GM12878 (cell line): ENCODE data around the gene ARAP3. TPM values are rescaled to one million over a fixed set of nuclear protein-coding genes. Genes with fewer than 3 reads are reported as not detected.

ENCODE experiments used
- DPF2 ChIP-seq: fragments of 450-650 bp; IDR thresholded peaks from 2 replicates; pipeline ENCODE4 v1.6.1; 2017; ENCODE audit warnings: mild to moderate bottlenecking
- KDM1A ChIP-seq: fragments of 200-600 bp; sonication (generic); IDR thresholded peaks from 2 replicates; pipeline ENCODE4 v1.6.1; 2016; ENCODE audit warnings: borderline replicate concordance
- NBN ChIP-seq: fragments of 450-650 bp; IDR thresholded peaks from 2 replicates; pipeline ENCODE4 v1.6.1; 2016
- NRF1 ChIP-seq: conservative IDR thresholded peaks from 2 replicates; pipeline ENCODE4 v1.6.1; 2011; ENCODE audit warnings: mild to moderate bottlenecking, low read depth, low read length, improper control_type of control experiment
- PAX8 ChIP-seq: fragments of 450-650 bp; IDR thresholded peaks from 2 replicates; pipeline ENCODE4 v1.6.1; 2017; ENCODE audit warnings: mild to moderate bottlenecking, moderate library complexity
- POLR2AphosphoS2 ChIP-seq: IDR thresholded peaks from 2 replicates; pipeline ENCODE4 v1.6.1; 2011; ENCODE audit warnings: low read depth, mild to moderate bottlenecking, low read length, improper control_type of control experiment, moderate library complexity
- RB1 ChIP-seq: fragments of 450-650 bp; formaldehyde crosslinking; IDR thresholded peaks from 2 replicates; pipeline ENCODE4 v1.6.1; 2017; ENCODE audit warnings: mild to moderate bottlenecking, borderline replicate concordance
- RUNX3 ChIP-seq: IDR thresholded peaks from 2 replicates; pipeline ENCODE4 v1.6.1; 2012; ENCODE audit warnings: low read length, inconsistent platforms
- ZNF207 ChIP-seq: fragments of 450-650 bp; IDR thresholded peaks from 2 replicates; pipeline ENCODE4 v1.6.1; 2014; ENCODE audit warnings: antibody characterized with exemption, mild to moderate bottlenecking, borderline replicate concordance
- ZNF24 ChIP-seq: fragments of 450-650 bp; IDR thresholded peaks from 2 replicates; pipeline ENCODE4 v1.6.1; 2017; ENCODE audit warnings: antibody characterized with exemption, mild to moderate bottlenecking
- ZZZ3 ChIP-seq: IDR thresholded peaks from 2 replicates; pipeline ENCODE4 v1.6.1; 2011; ENCODE audit warnings: low read depth; ENCODE audit not compliant: control insufficient read depth, insufficient read length
- polyA plus RNA-seq, 11 experiments: library from polyadenylated mRNA; depleted of rRNA in 4 of 11; unstranded in 6 of 11; stranded (reverse) in 5 of 11; fragments of >200 nt; fragmentation: Nextera tagmentation in 4 of 11; fragmentation: Illumina TruSeq in 1 of 11; extraction: Ambion mirVana in 4 of 11; extraction: Trizol in 1 of 11; gene quantifications; 1 replicate in 1 of 11; 2 replicates in 10 of 11; pipeline versions ENCODE4 v1.2.1 to v1.2.3, GENCODE V29; 2011 to 2016; ENCODE audit warnings: inconsistent platforms in 2 of 11, missing spikeins in 2 of 11, low read depth in 1 of 11
- total RNA-seq, 4 experiments: library from RNA; depleted of rRNA in 3 of 4; stranded (reverse); fragments of >200 nt in 3 of 4; fragmentation: Illumina TruSeq in 1 of 4; extraction: Trizol in 1 of 4; gene quantifications; 2 replicates each; pipeline versions ENCODE4 v1.2.1 to v1.2.3, GENCODE V29; 2013 to 2021
- TF ChIP-seq, protein P1 (sequence below): fragments of 450-650 bp; IDR thresholded peaks from 2 replicates; pipeline ENCODE4 v1.6.1; 2017; ENCODE audit warnings: antibody characterized with exemption, mild to moderate bottlenecking, moderate library complexity
- TF ChIP-seq, protein P2 (sequence below): fragments of 450-650 bp; IDR thresholded peaks from 2 replicates; pipeline ENCODE4 v1.6.1; 2018; ENCODE audit warnings: borderline replicate concordance, mild to moderate bottlenecking; ENCODE audit not compliant: partially characterized antibody
- TF ChIP-seq, protein P3 (sequence below): fragments of 450-650 bp; IDR thresholded peaks from 2 replicates; pipeline ENCODE4 v1.6.1; 2016; ENCODE audit warnings: mild to moderate bottlenecking, moderate library complexity, borderline replicate concordance
- TF ChIP-seq, protein P4 (sequence below): fragments of 450-650 bp; formaldehyde crosslinking; IDR thresholded peaks from 2 replicates; pipeline ENCODE4 v1.4.0; 2022; ENCODE audit warnings: mild to moderate bottlenecking, moderate library complexity
- TF ChIP-seq, protein P5 (sequence below): IDR thresholded peaks from 2 replicates; pipeline ENCODE4 v1.6.1; 2012; ENCODE audit warnings: low read depth, low read length, improper control_type of control experiment

The ARAP3 gene
- total and polyA plus RNA-seq, 10 of the 15 experiments (the other 5 are each of a cell fraction or from before 2014, with no cell fraction given): 0.01 to 0.08 TPM; not detected in 8

DNA sequence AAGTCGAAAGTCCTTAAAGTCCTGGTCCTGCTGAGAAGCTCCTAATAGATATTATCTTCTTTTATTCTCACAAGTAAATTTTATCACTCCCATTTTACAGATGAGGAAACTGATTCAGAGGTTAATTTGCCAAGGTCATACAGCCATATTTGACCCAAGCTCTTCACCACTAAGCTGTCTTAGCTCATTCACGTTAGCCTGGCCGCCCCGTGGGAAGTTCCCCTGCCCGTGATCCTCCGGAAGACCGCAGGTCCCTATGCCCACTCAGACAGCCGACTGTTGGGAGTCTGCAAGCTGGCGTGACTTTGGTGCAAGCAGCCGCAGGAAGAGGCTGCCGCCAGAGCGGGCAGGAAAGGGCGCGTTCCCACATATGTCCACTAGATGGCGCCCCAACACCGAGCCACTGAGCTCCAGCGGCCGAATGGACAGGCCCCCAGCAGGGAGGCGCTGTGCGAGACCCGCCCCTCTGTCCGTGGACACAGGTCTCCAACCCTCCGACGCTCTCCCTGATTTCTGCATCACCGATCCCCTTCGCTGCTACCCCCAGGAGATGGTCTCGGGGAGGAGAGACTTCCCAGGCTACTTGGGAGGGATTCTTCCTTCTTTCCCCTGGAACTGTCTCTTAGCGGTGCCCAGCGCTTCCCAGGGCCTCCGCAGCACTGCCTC lies 10.0 kb upstream of the ARAP3 start (continued):
- TF ChIP-seq, protein P1, sequence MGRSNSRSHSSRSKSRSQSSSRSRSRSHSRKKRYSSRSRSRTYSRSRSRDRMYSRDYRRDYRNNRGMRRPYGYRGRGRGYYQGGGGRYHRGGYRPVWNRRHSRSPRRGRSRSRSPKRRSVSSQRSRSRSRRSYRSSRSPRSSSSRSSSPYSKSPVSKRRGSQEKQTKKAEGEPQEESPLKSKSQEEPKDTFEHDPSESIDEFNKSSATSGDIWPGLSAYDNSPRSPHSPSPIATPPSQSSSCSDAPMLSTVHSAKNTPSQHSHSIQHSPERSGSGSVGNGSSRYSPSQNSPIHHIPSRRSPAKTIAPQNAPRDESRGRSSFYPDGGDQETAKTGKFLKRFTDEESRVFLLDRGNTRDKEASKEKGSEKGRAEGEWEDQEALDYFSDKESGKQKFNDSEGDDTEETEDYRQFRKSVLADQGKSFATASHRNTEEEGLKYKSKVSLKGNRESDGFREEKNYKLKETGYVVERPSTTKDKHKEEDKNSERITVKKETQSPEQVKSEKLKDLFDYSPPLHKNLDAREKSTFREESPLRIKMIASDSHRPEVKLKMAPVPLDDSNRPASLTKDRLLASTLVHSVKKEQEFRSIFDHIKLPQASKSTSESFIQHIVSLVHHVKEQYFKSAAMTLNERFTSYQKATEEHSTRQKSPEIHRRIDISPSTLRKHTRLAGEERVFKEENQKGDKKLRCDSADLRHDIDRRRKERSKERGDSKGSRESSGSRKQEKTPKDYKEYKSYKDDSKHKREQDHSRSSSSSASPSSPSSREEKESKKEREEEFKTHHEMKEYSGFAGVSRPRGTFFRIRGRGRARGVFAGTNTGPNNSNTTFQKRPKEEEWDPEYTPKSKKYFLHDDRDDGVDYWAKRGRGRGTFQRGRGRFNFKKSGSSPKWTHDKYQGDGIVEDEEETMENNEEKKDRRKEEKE: no peak
- TF ChIP-seq RUNX3 (peak; percentile 29; the same call in 1 of the 2 replicates), ZZZ3 (no peak), NBN (no peak), KDM1A (no peak), ZNF24 (no peak), DPF2 (no peak), PAX8 (no peak), RB1 (peak; percentile 83; the same call in 1 of the 2 replicates), NRF1 (no peak), ZNF207 (peak; percentile 59; the same call in 1 of the 2 replicates), POLR2AphosphoS2 (no peak)
- TF ChIP-seq, protein P2, sequence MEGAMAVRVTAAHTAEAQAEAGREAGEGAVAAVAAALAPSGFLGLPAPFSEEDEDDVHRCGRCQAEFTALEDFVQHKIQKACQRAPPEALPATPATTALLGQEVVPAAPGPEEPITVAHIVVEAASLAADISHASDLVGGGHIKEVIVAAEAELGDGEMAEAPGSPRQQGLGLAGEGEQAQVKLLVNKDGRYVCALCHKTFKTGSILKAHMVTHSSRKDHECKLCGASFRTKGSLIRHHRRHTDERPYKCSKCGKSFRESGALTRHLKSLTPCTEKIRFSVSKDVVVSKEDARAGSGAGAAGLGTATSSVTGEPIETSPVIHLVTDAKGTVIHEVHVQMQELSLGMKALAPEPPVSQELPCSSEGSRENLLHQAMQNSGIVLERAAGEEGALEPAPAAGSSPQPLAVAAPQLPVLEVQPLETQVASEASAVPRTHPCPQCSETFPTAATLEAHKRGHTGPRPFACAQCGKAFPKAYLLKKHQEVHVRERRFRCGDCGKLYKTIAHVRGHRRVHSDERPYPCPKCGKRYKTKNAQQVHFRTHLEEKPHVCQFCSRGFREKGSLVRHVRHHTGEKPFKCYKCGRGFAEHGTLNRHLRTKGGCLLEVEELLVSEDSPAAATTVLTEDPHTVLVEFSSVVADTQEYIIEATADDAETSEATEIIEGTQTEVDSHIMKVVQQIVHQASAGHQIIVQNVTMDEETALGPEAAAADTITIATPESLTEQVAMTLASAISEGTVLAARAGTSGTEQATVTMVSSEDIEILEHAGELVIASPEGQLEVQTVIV: no peak
- TF ChIP-seq, protein P3, sequence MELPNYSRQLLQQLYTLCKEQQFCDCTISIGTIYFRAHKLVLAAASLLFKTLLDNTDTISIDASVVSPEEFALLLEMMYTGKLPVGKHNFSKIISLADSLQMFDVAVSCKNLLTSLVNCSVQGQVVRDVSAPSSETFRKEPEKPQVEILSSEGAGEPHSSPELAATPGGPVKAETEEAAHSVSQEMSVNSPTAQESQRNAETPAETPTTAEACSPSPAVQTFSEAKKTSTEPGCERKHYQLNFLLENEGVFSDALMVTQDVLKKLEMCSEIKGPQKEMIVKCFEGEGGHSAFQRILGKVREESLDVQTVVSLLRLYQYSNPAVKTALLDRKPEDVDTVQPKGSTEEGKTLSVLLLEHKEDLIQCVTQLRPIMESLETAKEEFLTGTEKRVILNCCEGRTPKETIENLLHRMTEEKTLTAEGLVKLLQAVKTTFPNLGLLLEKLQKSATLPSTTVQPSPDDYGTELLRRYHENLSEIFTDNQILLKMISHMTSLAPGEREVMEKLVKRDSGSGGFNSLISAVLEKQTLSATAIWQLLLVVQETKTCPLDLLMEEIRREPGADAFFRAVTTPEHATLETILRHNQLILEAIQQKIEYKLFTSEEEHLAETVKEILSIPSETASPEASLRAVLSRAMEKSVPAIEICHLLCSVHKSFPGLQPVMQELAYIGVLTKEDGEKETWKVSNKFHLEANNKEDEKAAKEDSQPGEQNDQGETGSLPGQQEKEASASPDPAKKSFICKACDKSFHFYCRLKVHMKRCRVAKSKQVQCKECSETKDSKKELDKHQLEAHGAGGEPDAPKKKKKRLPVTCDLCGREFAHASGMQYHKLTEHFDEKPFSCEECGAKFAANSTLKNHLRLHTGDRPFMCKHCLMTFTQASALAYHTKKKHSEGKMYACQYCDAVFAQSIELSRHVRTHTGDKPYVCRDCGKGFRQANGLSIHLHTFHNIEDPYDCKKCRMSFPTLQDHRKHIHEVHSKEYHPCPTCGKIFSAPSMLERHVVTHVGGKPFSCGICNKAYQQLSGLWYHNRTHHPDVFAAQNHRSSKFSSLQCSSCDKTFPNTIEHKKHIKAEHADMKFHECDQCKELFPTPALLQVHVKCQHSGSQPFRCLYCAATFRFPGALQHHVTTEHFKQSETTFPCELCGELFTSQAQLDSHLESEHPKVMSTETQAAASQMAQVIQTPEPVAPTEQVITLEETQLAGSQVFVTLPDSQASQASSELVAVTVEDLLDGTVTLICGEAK: no peak
- TF ChIP-seq, protein P4, sequence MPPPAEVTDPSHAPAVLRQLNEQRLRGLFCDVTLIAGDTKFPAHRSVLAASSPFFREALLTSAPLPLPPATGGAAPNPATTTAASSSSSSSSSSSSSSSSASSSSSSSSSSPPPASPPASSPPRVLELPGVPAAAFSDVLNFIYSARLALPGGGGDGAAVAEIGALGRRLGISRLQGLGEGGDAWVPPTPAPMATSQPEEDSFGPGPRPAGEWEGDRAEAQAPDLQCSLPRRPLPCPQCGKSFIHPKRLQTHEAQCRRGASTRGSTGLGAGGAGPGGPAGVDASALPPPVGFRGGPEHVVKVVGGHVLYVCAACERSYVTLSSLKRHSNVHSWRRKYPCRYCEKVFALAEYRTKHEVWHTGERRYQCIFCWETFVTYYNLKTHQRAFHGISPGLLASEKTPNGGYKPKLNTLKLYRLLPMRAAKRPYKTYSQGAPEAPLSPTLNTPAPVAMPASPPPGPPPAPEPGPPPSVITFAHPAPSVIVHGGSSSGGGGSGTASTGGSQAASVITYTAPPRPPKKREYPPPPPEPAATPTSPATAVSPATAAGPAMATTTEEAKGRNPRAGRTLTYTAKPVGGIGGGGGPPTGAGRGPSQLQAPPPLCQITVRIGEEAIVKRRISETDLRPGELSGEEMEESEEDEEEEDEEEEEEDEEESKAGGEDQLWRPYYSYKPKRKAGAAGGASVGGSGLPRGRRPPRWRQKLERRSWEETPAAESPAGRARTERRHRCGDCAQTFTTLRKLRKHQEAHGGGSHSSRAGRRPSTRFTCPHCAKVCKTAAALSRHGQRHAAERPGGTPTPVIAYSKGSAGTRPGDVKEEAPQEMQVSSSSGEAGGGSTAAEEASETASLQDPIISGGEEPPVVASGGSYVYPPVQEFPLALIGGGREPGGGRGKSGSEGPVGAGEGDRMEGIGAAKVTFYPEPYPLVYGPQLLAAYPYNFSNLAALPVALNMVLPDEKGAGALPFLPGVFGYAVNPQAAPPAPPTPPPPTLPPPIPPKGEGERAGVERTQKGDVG: no peak
- TF ChIP-seq, protein P5, sequence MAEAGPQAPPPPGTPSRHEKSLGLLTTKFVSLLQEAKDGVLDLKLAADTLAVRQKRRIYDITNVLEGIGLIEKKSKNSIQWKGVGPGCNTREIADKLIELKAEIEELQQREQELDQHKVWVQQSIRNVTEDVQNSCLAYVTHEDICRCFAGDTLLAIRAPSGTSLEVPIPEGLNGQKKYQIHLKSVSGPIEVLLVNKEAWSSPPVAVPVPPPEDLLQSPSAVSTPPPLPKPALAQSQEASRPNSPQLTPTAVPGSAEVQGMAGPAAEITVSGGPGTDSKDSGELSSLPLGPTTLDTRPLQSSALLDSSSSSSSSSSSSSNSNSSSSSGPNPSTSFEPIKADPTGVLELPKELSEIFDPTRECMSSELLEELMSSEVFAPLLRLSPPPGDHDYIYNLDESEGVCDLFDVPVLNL: no peak
